Tibial nerve (tissue), 4 donors: ENCODE data around the gene PCDHGA3. TPM values are rescaled to one million over a fixed set of nuclear protein-coding genes. Genes with fewer than 3 reads are reported as not detected.

Source experiments
- DNase-seq, 2 donors: peaks; one replicate each; pipeline ENCODE4 v3.0.0-alpha.2; 2019; ENCODE audit warnings: low spot score in 2 of 2
- H3K27ac ChIP-seq, 4 donors: fragments of 200-600 bp; sonication (generic) in 3 of 4; one replicate each; pipeline ENCODE4 v1.5.1; 2017 to 2019; ENCODE audit warnings: mild to moderate bottlenecking in 1 of 4
- H3K27me3 ChIP-seq, 2 donors: fragments of 200-600 bp; sonication (generic) in 1 of 2; one replicate each; pipeline versions ENCODE4 v1.5.1 to v1.6.0; 2017 to 2019
- H3K36me3 ChIP-seq, 3 donors: fragments of 200-600 bp; sonication (generic); one replicate each; pipeline ENCODE4 v1.5.1; 2018 to 2019
- H3K4me1 ChIP-seq, 4 donors: fragments of 200-600 bp; sonication (generic) in 3 of 4; one replicate each; pipeline ENCODE4 v1.5.1; 2017 to 2019
- H3K4me3 ChIP-seq, 4 donors: fragments of 200-600 bp; sonication (generic) in 3 of 4; one replicate each; pipeline ENCODE4 v1.5.1; 2017 to 2019; ENCODE audit warnings: mild to moderate bottlenecking in 1 of 4, moderate library complexity in 1 of 4
- H3K9me3 ChIP-seq, 4 donors: fragments of 200-600 bp; sonication (generic) in 3 of 4; one replicate each; pipeline ENCODE4 v1.5.1; 2017 to 2019
- CTCF ChIP-seq, 5 experiments: fragments of 200-600 bp in 3 of 5; fragments of 450-650 bp in 2 of 5; sonication (generic) in 3 of 5; IDR thresholded peaks; one replicate each; pipeline ENCODE4 v1.5.1; 2016 to 2019; ENCODE audit warnings: antibody characterized with exemption in 5 of 5, mild to moderate bottlenecking in 3 of 5, moderate library complexity in 2 of 5
- EP300 ChIP-seq, 2 donors: sonication (generic); formaldehyde crosslinking; IDR thresholded peaks; one replicate each; pipeline ENCODE4 v1.6.1; 2017; ENCODE audit warnings: antibody characterized with exemption in 2 of 2, mild to moderate bottlenecking in 1 of 2
- POLR2A ChIP-seq, 2 donors: fragments of 450-650 bp; IDR thresholded peaks; one replicate each; pipeline ENCODE4 v1.6.1; 2017; ENCODE audit warnings: antibody characterized with exemption in 2 of 2, mild to moderate bottlenecking in 2 of 2, moderate library complexity in 2 of 2
- WGBS, 2 donors: methylation state at CpG; one replicate each; pipeline ENCODE4 v1.1.5; 2018; 5-methylcytosine and 5-hydroxymethylcytosine counted together
- total RNA-seq, 4 donors: library from RNA; depleted of rRNA; stranded (reverse); fragments of >200 nt; gene quantifications; one replicate each; pipeline ENCODE4 v1.1.0, GENCODE V29; 2016

PCDHGA3 gene
- total RNA-seq, 4 donors from 2014 or later: 6.5 to 10.5 (median 8.7) TPM

GRCh38 chr5:141319202-141319601, 24.4 kb upstream of the PCDHGA3 start:
- TF ChIP-seq EP300 (IDR thresholded peaks at IDR 0.05) (no peak), CTCF (IDR thresholded peaks at IDR 0.05) (no peak), POLR2A (IDR thresholded peaks at IDR 0.05) (no peak)
- no peaks in the 10 kb centered on the region for H3K27me3 ChIP-seq
- 94 to 96% methylated on average over 6 of the region's 6 CpGs for WGBS, 2 donors
- peaks cover 0 to 58% (median 19%) of the 10 kb centered on the region in 3 donors for H3K36me3 ChIP-seq
- H3K4me1 ChIP-seq: peaks cover 0 to 11% (median 7%) of the 10 kb centered on the region in 4 donors
- no peak overlapping the region for H3K27ac ChIP-seq
- no peak for DNase-seq
- peak overlapping the region in 1 of 4 donors; percentile 67 for H3K4me3 ChIP-seq
- peaks cover 8 to 90% (median 46%) of the 10 kb centered on the region in 4 donors for H3K9me3 ChIP-seq

GRCh38 chr5:141319699-141320098, 23.9 kb upstream of the PCDHGA3 start:
- Histone ChIP-seq H3K36me3 (peaks cover 0 to 54% (median 19%) of the 10 kb centered on the region in 3 donors), H3K4me3 (peak overlapping the region; percentile 41 to 84 (median 66)), H3K4me1 (peaks cover 0 to 11% (median 7%) of the 10 kb centered on the region in 4 donors), H3K27ac (peak overlapping the region in 3 of 4 donors; percentile 91 to 97 (median 95)), H3K9me3 (peaks cover 8 to 89% (median 46%) of the 10 kb centered on the region in 4 donors), H3K27me3 (no peaks in the 10 kb centered on the region)
- TF ChIP-seq EP300 (IDR thresholded peaks at IDR 0.05): no peak
- no peak for TF ChIP-seq CTCF (IDR thresholded peaks at IDR 0.05)
- no peak for TF ChIP-seq POLR2A (IDR thresholded peaks at IDR 0.05)
- no peak for DNase-seq
- 69 to 71% methylated on average over 5 of the region's 5 CpGs for WGBS, 2 donors

GRCh38 chr5:141320225-141321169, 23.1 kb upstream of the PCDHGA3 start, which contains the start of gene TAF7:
TSS of gene TAF7 (minus strand) at chr5:141320784. CDS start at chr5:141320044, 740 bp downstream.
- peaks cover 0 to 53% (median 19%) of the 10 kb centered on the region in 3 donors for H3K36me3 ChIP-seq

GRCh38 chr5:141322261-141322660, 21.4 kb upstream of the PCDHGA3 start:
- TF ChIP-seq EP300 (IDR thresholded peaks at IDR 0.05) (no peak), CTCF (IDR thresholded peaks at IDR 0.05) (no peak), POLR2A (IDR thresholded peaks at IDR 0.05) (no peak)
- Histone ChIP-seq H3K4me1 (peaks cover 0 to 11% (median 7%) of the 10 kb centered on the region in 4 donors), H3K4me3 (no peak overlapping the region), H3K9me3 (peaks cover 8 to 85% (median 34%) of the 10 kb centered on the region in 4 donors), H3K27me3 (no peaks in the 10 kb centered on the region), H3K27ac (no peak overlapping the region), H3K36me3 (peaks cover 0 to 42% (median 13%) of the 10 kb centered on the region in 3 donors)
- no peak for DNase-seq
- 87 to 93% methylated on average over 3 of the region's 3 CpGs for WGBS, 2 donors

More at GRCh38 chr5:141320225-141321169, 23.1 kb upstream of the PCDHGA3 start, which contains the start of gene TAF7:
- Histone ChIP-seq H3K27me3 (no peaks in the 10 kb centered on the region), H3K4me1 (peaks cover 0 to 11% (median 7%) of the 10 kb centered on the region in 4 donors), H3K4me3 (peak within 1 kb of the TSS; percentile 41 to 84 (median 66)), H3K9me3 (peaks cover 8 to 87% (median 42%) of the 10 kb centered on the region in 4 donors), H3K27ac (peak within 1 kb of the TSS; percentile 91 to 97 (median 94))
- TF ChIP-seq CTCF (IDR thresholded peaks at IDR 0.05) (peak; percentile 64 to 90 (median 83)), POLR2A (IDR thresholded peaks at IDR 0.05) (peak; percentile 96 to 99), EP300 (IDR thresholded peaks at IDR 0.05) (peak; percentile 70 to 99)
- 1 to 2% methylated on average over 51 to 67 of the region's 67 CpGs for WGBS, 2 donors
- peak; percentile 69 to 77 for DNase-seq
